ENCODE results near the gene ZCCHC13. TPM values are rescaled to one million over a fixed set of nuclear protein-coding genes. Genes with fewer than 3 reads are reported as not detected.
A peak's percentile ranks its signal among the peaks of the same experiment; 100 is the strongest.
"Not testable (repeated sequence)": the region's sequence is repeated elsewhere in the genome, so short reads cannot be mapped to it uniquely, and the experiment has no call there.

Gene ZCCHC13
- not detected for total RNA-seq
- long read RNA-seq: 0 reads

- no peak for ATAC-seq (ENCODE audit: poor library complexity)
- intact Hi-C loops (cut with DNase I): no loop called here
These were observed at the start of gene ZCCHC13 for GRCh38 chrX:74304016-74304415. TSS of gene ZCCHC13 (plus strand) at chrX:74304180. CDS start at chrX:74304267, 87 bp downstream.

GRCh38 chrX:74258111-74258510, 45.9 kb upstream of the ZCCHC13 start:
- ATAC-seq (ENCODE audit: poor library complexity); intact Hi-C loops (cut with DNase I); DNase-seq: not testable (repeated sequence)

More at GRCh38 chrX:74304016-74304415, at the start of gene ZCCHC13:
- DNase-seq: no peak

GRCh38 chrX:74259885-74260491, 44.0 kb upstream of the ZCCHC13 start:
- intact Hi-C loops (cut with DNase I): no loop called here
- no peak for ATAC-seq (ENCODE audit: poor library complexity)
- no peak for DNase-seq

GRCh38 chrX:74262452-74263209, 41.3 kb upstream of the ZCCHC13 start:
- intact Hi-C loops (cut with DNase I): no loop called here
- DNase-seq: no peak
- no peak for ATAC-seq (ENCODE audit: poor library complexity)

DNA sequence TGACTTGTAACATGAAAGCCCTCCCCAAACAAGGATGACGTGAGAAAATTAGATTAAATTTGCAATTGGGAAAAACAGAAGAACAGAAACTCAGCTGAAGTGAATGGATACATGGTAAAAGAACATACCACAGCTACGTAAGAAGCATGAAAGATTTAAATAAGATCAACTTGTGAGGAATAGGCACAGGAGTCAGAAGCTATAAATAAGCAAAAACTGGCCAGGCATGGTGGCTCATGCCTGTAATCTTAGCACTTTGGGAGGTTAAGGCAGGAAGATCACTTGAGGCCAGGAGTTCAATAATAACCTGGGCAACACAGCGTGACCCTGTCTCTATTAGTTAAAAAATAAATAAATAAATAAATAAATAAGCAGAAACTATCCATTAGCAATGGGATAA, 33.6 kb upstream of the ZCCHC13 start:
- DNase-seq: no peak
- intact Hi-C loops (cut with DNase I): no loop called here
- no peak for ATAC-seq (ENCODE audit: poor library complexity)

DNA sequence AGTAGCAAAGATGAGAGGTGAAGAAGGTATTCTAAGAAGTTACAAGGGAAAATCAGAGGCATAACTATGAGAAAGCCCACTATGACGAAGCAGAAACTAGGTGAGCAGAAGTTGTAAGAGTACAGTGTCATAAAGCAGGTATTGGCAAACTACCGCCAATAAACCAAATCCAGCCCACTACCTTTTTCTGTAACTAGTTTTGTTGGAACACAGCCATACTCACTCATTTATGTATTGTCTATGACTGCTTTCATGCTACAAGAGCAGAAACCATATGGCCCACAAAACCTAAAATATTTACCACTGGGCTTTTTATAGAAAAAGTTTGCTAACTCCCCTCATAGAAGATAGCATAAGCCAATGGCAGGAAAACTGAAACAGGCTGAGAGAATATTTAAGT, 31.8 kb upstream of the ZCCHC13 start:
- DNase-seq (no peak), ATAC-seq (ENCODE audit: poor library complexity) (no peak)
- intact Hi-C loops (cut with DNase I): no loop called here

DNA sequence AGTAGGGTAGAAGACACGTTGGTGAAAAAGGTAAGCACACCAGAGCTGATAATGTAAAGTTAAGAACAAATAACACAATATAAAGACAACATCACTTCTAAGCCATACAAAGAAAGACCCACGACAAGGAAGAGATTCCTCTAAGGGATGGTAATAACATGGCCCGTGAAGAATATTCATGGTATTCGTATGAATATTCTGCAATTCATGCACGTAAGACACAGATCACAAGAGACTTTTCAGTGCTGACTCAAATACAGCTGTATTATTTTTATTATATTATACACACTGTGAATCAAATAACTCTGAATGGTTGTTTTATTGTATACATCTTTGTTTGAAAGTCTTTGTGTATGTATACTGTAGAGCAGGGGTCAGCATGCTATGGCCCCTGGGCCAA, 29.5 kb upstream of the ZCCHC13 start:
- intact Hi-C loops (cut with DNase I): no loop called here
- DNase-seq (no peak), ATAC-seq (ENCODE audit: poor library complexity) (no peak)

GRCh38 chrX:74277320-74277719, 26.7 kb upstream of the ZCCHC13 start:
- intact Hi-C loops (cut with DNase I): no loop called here
- ATAC-seq (ENCODE audit: poor library complexity): no peak
- no peak for DNase-seq

- ATAC-seq (ENCODE audit: poor library complexity) (no peak), DNase-seq (no peak)
- intact Hi-C loops (cut with DNase I): no loop called here
These were observed 26.1 kb upstream of the ZCCHC13 start for GRCh38 chrX:74277846-74278245.

GRCh38 chrX:74280759-74281158, 23.2 kb upstream of the ZCCHC13 start:
- no peak for DNase-seq
- no peak for ATAC-seq (ENCODE audit: poor library complexity)
- intact Hi-C loops (cut with DNase I): no loop called here

DNA sequence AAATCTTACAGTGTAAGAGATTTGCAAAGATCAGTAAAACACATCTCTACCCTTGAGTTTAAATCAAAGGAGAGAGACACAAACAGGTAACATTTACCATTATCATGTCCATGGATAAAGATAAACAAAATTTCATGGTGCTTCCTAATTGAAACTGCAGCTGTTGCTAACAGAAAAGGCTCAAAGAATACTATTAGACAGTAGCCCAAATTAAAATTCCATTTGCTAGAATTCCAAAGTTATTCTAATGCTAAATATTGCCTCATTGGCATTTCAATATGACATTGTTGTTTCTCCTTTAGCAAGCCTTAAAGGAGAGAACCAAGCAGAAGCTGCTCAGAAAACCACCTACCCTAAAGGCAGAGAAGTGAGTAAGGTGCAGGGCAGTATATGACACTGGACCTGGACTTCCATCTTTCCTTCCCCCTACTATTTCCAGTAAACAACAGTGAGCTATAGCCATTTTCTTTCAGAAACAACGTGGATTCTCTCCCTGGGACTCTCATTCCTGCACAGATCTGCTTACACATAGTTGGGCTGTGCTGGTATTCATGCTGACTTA, 19.5 kb upstream of the ZCCHC13 start:
- ATAC-seq (ENCODE audit: poor library complexity): no peak
- no peak for DNase-seq
- intact Hi-C loops (cut with DNase I): no loop called here

DNA sequence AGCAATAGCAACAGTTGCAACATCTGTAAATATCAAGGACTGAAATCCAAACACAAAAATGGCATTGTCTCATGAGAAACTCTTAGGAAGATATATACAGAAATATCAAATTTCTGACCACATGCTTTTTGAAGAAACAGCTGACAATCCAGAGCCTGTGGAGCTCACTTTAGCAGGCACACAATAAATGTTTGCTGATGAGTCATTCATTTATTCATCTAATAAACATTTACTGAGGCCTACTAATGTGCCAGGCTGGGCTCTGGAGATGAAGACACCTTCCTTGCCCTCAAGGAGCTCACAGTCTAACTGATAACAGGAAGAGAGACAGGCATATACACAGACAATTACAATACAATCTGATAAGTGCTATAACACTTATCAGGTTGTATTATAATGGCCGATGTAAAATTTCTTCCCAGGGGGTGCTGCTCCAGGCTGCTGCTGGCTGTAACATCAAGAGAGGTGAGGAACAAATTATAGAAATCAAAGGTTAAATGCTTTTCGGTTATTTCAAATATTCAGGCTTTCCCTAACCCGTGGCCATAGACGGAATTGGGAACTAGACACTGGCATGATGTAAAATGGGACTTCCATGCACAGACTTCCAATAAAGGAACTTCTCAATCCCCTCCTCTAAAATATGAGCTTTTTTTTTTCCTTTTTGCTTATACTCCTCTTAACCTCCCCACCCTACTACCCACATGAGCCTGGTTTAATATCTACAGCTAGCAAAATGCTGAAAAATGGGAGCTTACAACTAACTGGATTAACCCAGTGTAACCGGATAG, 16.8 kb upstream of the ZCCHC13 start:
- no peak for ATAC-seq (ENCODE audit: poor library complexity)
- intact Hi-C loops (cut with DNase I): no loop called here

DNA sequence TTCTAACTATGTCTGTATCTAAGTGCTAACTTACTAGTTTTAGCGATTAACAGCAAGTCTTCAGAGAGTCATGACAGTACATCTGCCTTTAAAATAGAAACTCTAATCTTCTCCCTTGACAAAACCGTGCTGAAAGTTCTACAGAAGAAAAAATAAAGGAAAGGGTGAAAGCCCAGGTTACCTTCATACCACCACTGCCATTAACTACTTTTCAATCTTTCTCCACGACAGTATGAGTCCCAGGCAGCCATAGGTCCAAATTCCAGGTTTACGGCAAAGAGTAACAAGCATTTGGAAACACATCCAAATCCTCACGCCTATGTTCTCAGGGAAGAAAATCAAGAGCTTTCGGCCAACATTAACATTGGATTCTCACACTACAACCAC, 12.4 kb upstream of the ZCCHC13 start:
- intact Hi-C loops (cut with DNase I): no loop called here
- ATAC-seq (ENCODE audit: poor library complexity): no peak

More for the DNA sequence above, 16.8 kb upstream of the ZCCHC13 start:
- DNase-seq: no peak

GRCh38 chrX:74291964-74292807, 11.8 kb upstream of the ZCCHC13 start:
- peak; percentile 96 for ATAC-seq (ENCODE audit: poor library complexity)
- intact Hi-C loops (cut with DNase I): no loop called here
- peak; percentile 94 for DNase-seq

More for the DNA sequence above, 12.4 kb upstream of the ZCCHC13 start:
- no peak for DNase-seq

DNA sequence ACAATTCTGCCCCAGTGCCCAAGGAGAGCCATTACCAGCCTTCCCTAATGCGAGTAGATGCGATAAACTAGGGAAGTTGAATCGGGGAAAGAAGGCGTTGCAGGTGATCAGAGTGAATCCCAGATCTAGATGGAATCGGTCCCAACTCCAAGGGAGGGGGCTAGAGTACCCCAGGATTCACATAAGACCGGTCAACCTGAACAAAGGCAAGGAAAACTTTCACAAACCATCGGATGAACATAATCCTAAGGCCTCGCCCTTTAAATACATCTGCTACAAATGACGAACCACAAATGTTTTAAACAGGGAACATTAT, 11.2 kb upstream of the ZCCHC13 start:
- DNase-seq (no peak), ATAC-seq (ENCODE audit: poor library complexity) (no peak)
- intact Hi-C loops (cut with DNase I): no loop called here

- DNase-seq (peak; percentile 86), ATAC-seq (ENCODE audit: poor library complexity) (peak; percentile 84)
- intact Hi-C loops (cut with DNase I): no loop called here
These were observed 10.5 kb upstream of the ZCCHC13 start for GRCh38 chrX:74293343-74293946.

- intact Hi-C loops (cut with DNase I): no loop called here
- ATAC-seq (ENCODE audit: poor library complexity): no peak
These were observed 8.9 kb upstream of the ZCCHC13 start for GRCh38 chrX:74295101-74295500.

GRCh38 chrX:74297766-74298165, 6.2 kb upstream of the ZCCHC13 start:
- DNase-seq (no peak), ATAC-seq (ENCODE audit: poor library complexity) (no peak)
- intact Hi-C loops (cut with DNase I): no loop called here

More at GRCh38 chrX:74295101-74295500, 8.9 kb upstream of the ZCCHC13 start:
- no peak for DNase-seq
